Measurements from ENCODE around the gene DISC1. TPM values are rescaled to one million over a fixed set of nuclear protein-coding genes. Genes with fewer than 3 reads are reported as not detected.

DISC1 gene
- total and polyA plus RNA-seq, 2 experiments from 2014 or later = 2.1 to 6.5 TPM

DNA sequence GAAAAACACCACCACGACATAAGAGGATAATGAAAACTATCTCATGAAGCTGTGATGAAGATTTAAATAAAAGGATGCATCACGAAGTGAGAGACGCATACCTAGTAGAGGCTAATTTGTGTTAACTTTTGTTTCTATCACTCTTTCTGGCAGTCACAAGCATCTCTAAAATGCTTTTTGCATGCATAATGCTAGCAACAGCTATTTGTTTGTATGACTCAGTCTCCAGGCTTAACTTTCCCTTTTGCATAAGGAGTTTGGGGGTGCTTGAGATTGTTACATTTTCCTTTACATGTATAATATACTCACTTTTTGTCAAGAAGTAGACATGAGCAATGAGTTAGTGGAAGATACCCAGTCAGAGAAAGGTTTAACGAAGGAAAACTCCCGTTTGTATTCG, 385.4 kb downstream of the DISC1 start (continued):
- TF ChIP-seq STAT1 (IDR thresholded peaks at IDR 0.05; ENCODE audit: unreplicated experiment) (no peak), POLR2AphosphoS5 (IDR thresholded peaks at IDR 0.05; ENCODE audit: low read depth) (no peak)
- TF ChIP-seq, protein P1, sequence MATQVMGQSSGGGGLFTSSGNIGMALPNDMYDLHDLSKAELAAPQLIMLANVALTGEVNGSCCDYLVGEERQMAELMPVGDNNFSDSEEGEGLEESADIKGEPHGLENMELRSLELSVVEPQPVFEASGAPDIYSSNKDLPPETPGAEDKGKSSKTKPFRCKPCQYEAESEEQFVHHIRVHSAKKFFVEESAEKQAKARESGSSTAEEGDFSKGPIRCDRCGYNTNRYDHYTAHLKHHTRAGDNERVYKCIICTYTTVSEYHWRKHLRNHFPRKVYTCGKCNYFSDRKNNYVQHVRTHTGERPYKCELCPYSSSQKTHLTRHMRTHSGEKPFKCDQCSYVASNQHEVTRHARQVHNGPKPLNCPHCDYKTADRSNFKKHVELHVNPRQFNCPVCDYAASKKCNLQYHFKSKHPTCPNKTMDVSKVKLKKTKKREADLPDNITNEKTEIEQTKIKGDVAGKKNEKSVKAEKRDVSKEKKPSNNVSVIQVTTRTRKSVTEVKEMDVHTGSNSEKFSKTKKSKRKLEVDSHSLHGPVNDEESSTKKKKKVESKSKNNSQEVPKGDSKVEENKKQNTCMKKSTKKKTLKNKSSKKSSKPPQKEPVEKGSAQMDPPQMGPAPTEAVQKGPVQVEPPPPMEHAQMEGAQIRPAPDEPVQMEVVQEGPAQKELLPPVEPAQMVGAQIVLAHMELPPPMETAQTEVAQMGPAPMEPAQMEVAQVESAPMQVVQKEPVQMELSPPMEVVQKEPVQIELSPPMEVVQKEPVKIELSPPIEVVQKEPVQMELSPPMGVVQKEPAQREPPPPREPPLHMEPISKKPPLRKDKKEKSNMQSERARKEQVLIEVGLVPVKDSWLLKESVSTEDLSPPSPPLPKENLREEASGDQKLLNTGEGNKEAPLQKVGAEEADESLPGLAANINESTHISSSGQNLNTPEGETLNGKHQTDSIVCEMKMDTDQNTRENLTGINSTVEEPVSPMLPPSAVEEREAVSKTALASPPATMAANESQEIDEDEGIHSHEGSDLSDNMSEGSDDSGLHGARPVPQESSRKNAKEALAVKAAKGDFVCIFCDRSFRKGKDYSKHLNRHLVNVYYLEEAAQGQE (IDR thresholded peaks at IDR 0.05; ENCODE audit: unreplicated experiment) = no peak
- TF ChIP-seq, protein P2, sequence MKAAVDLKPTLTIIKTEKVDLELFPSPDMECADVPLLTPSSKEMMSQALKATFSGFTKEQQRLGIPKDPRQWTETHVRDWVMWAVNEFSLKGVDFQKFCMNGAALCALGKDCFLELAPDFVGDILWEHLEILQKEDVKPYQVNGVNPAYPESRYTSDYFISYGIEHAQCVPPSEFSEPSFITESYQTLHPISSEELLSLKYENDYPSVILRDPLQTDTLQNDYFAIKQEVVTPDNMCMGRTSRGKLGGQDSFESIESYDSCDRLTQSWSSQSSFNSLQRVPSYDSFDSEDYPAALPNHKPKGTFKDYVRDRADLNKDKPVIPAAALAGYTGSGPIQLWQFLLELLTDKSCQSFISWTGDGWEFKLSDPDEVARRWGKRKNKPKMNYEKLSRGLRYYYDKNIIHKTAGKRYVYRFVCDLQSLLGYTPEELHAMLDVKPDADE (IDR thresholded peaks at IDR 0.05) = no peak

DNA sequence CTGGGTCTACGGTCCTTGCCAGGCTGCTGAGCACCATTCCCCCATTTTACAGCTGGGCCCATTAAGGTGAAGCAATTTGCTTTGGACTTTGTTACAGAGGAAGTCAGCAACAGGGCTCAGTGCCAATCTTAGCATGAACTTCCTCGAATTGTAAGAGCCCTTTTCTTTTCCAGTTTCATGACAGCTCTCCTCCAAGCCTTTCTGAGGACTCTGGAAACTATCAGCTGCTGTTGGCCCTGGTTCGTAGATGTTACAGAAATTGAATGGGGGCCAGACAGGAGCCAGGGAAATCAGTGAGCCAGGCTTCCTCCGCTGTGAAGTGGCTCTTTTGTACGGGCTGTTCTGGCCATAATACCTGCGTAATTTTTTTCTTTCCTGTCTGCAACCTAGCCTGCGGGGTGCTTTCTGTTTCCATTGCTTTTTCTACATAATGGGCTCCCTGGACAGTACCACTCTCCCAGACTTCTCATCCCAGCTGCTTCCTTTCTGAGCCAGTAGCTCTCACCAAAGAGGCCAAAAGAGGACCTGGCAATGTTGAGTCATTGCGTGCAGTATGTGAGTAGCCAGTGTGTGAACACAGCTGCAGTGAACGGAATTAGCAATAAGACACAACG, 386.3 kb downstream of the DISC1 start:
- H3K4me1 Mint-ChIP-seq = peaks cover 56% of the 10 kb centered on the region
- no peak overlapping the region for H3K27ac ChIP-seq (ENCODE audit: low read depth)
- H3K36me3 Mint-ChIP-seq (ENCODE audit: low read depth) = peaks cover under 1% of the 10 kb centered on the region; the same call in 1 of the 3 replicates
- no peak overlapping the region for H3K4me2 ChIP-seq
- H3K9me3 Mint-ChIP-seq = no peaks in the 10 kb centered on the region
- H4K20me1 ChIP-seq (replicated peaks; ENCODE audit: insufficient read depth) = no peaks in the 10 kb centered on the region
- H3K36me3 ChIP-seq (ENCODE audit: insufficient read depth) = no peaks in the 10 kb centered on the region
- H3K4me3 ChIP-seq = no peak overlapping the region
- H3K9me2 ChIP-seq (ENCODE audit: insufficient read depth) = peaks cover 20% of the 10 kb centered on the region; the same call in 1 of the 2 replicates
- no peak for ATAC-seq
- DNase-seq (ENCODE audit: low spot score) = no peak
- no peak overlapping the region for H3K4me3 Mint-ChIP-seq
- H3F3A ChIP-seq (replicated peaks; ENCODE audit: low read depth) = no peaks in the 10 kb centered on the region
- no peaks in the 10 kb centered on the region for H3K27me3 ChIP-seq (ENCODE audit: insufficient read depth)
- no peak for TF ChIP-seq ZNF331 (CRISPR knock-in tag; IDR thresholded peaks at IDR 0.05; ENCODE audit: low read depth)
- TF ChIP-seq, protein P2 (IDR thresholded peaks at IDR 0.05) = no peak
- no peaks in the 10 kb centered on the region for H3K79me2 ChIP-seq (replicated peaks; ENCODE audit: insufficient read depth)
- H3K4me1 ChIP-seq (ENCODE audit: insufficient read depth) = peaks cover 43% of the 10 kb centered on the region
- no peak overlapping the region for H2AFZ ChIP-seq
- no peak overlapping the region for H3K27ac Mint-ChIP-seq
- peaks cover 2% of the 10 kb centered on the region for H3K27me3 Mint-ChIP-seq (ENCODE audit: insufficient read depth, low read depth, poor library complexity)

DNA sequence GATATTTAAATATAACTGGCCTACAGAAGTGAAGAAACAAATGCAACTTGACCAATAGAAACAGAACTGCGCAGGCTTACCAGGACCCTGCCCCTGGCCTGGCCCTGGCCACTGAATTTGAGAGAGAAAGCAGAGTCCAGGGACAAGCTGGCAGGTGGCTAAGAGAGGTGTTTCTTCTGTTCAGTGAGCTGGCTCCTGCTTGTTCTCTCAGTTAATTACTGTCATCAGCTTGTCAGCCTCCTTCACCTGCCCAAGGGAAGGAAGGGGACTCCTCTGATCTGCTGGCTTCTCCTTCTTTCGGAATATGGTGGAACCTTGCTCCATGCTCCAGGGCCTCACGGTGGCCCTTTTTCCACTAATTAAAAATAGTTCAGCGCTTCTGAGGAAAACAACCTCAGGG, 388.4 kb downstream of the DISC1 start:
- Histone ChIP-seq H4K20me1 (replicated peaks; ENCODE audit: insufficient read depth) (no peaks in the 10 kb centered on the region), H3K4me1 (ENCODE audit: insufficient read depth) (peaks cover 43% of the 10 kb centered on the region), H2AFZ (no peak overlapping the region; the same call in 1 of the 2 replicates), H3K27ac (ENCODE audit: low read depth) (no peak overlapping the region), H3K36me3 (ENCODE audit: insufficient read depth) (no peaks in the 10 kb centered on the region), H3K9me2 (ENCODE audit: insufficient read depth) (0 out of 2 replicates have a peak, but pooled peaks cover 8% of the 10 kb centered on the region), H3K4me2 (no peak overlapping the region), H3K27me3 (ENCODE audit: insufficient read depth) (no peaks in the 10 kb centered on the region), H3K79me2 (replicated peaks; ENCODE audit: insufficient read depth) (no peaks in the 10 kb centered on the region), H3F3A (replicated peaks; ENCODE audit: low read depth) (no peaks in the 10 kb centered on the region), H3K4me3 (no peak overlapping the region)
- H3K27me3 Mint-ChIP-seq (ENCODE audit: insufficient read depth, low read depth, poor library complexity) = peaks cover 2% of the 10 kb centered on the region
- no peaks in the 10 kb centered on the region for H3K9me3 Mint-ChIP-seq
- DNase-seq (ENCODE audit: low spot score) (no peak), ATAC-seq (no peak)
- H3K36me3 Mint-ChIP-seq (ENCODE audit: low read depth) = no peaks in the 10 kb centered on the region
- TF ChIP-seq NANOG (IDR thresholded peaks at IDR 0.05; ENCODE audit: borderline replicate concordance) = no peak
- no peak for TF ChIP-seq STAT1 (IDR thresholded peaks at IDR 0.05; ENCODE audit: unreplicated experiment)
- TF ChIP-seq, protein P2 (IDR thresholded peaks at IDR 0.05) = no peak
- TF ChIP-seq, protein P1 (IDR thresholded peaks at IDR 0.05; ENCODE audit: unreplicated experiment) = no peak
- TF ChIP-seq EZH2phosphoT487 (IDR thresholded peaks at IDR 0.05; ENCODE audit: unreplicated experiment) = no peak
- no peak for TF ChIP-seq ZNF331 (CRISPR knock-in tag; IDR thresholded peaks at IDR 0.05; ENCODE audit: low read depth)
- TF ChIP-seq CREB1 (CRISPR knock-in tag; IDR thresholded peaks at IDR 0.05; ENCODE audit: low read depth) = no peak
- no peak overlapping the region for H3K27ac Mint-ChIP-seq
- H3K4me3 Mint-ChIP-seq = no peak overlapping the region
- H3K4me1 Mint-ChIP-seq = peaks cover 56% of the 10 kb centered on the region
